GM12878 (cell line): ENCODE measurements around the gene LHFPL3.

ENCODE experiments used
- BACH1 ChIP-seq: fragments of 450-650 bp; IDR thresholded peaks from 2 replicates; pipeline ENCODE4 v1.6.1; 2017; ENCODE audit warnings: mild to moderate bottlenecking, borderline replicate concordance
- CTCF ChIP-seq, 3 experiments: IDR thresholded peaks in 2 of 3; conservative IDR thresholded peaks in 1 of 3; 2 replicates each; pipeline ENCODE4 v1.5.1; 2011; ENCODE audit warnings: low read depth in 3 of 3, low read length in 3 of 3, mild to moderate bottlenecking in 3 of 3, control low read depth in 2 of 3, moderate library complexity in 2 of 3, inconsistent platforms in 1 of 3, mixed read lengths in 1 of 3; ENCODE audit not compliant: control insufficient read depth in 2 of 3, insufficient read depth in 1 of 3; ENCODE audit errors: extremely low read depth in 1 of 3
- E2F4 ChIP-seq: IDR thresholded peaks from 2 replicates; pipeline ENCODE4 v1.6.1; 2012; ENCODE audit warnings: low read depth, low read length, improper control_type of control experiment
- HCFC1 ChIP-seq: fragments of 150-350 bp; IDR thresholded peaks from 2 replicates; pipeline ENCODE4 v1.6.1; 2014; ENCODE audit warnings: low read length
- ZZZ3 ChIP-seq: IDR thresholded peaks from 2 replicates; pipeline ENCODE4 v1.6.1; 2011; ENCODE audit warnings: low read depth; ENCODE audit not compliant: control insufficient read depth, insufficient read length

GRCh38 chr7:104878577-104878976 is 550.2 kb downstream of the LHFPL3 start:
- TF ChIP-seq ZZZ3: no peak
- TF ChIP-seq CTCF (IDR thresholded peaks at IDR 0.05 in 2 of 3, conservative IDR thresholded peaks at IDR 0.05 in 1 of 3; ENCODE audit: control insufficient read depth in 2 of 3, extremely low read depth in 1 of 3, insufficient read depth in 1 of 3, low read depth in 3 of 3, low read length in 3 of 3): no peak
- no peak for TF ChIP-seq BACH1
- no peak for TF ChIP-seq E2F4
- no peak for TF ChIP-seq HCFC1
